ENCODE measurements around the gene GPR152.

Gene GPR152

DNA sequence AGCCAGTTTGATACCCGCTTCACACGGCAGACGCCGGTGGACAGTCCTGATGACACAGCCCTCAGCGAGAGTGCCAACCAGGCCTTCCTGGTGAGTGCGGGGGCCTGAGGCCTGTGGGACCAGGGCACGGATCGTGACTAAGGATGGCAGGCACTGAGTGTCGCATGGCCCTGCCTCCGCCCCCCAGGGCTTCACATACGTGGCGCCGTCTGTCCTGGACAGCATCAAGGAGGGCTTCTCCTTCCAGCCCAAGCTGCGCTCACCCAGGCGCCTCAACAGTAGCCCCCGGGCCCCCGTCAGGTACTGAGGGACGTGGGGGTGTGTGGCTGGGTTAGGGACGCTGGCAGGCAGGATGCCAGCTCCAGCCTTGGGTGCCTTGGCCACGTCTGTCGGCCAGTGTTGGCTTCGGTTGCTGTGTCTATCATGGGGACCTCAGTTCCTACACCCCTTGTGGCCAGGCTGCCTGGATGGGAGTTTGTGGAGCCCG lies 18.1 kb downstream of the GPR152 start:
- Histone ChIP-seq H3K36me3 (ENCODE audit: control insufficient read depth, insufficient read depth, low read length) (no peaks in the 10 kb centered on the region), H2AFZ (no peak overlapping the region), H3K9me3 (ENCODE audit: control insufficient read depth, low read length) (no peaks in the 10 kb centered on the region), H3K4me2 (ENCODE audit: low read length) (no peak overlapping the region), H3K79me2 (peaks cover 5% of the 10 kb centered on the region), H3K27ac (no peak overlapping the region), H3K27me3 (ENCODE audit: control insufficient read depth, insufficient read depth, low read length) (no peaks in the 10 kb centered on the region), H3K4me1 (no peaks in the 10 kb centered on the region), H3K9ac (no peak overlapping the region), H3K4me3 (ENCODE audit: low read depth, low read length) (no peak overlapping the region)
- TF ChIP-seq, protein P1, sequence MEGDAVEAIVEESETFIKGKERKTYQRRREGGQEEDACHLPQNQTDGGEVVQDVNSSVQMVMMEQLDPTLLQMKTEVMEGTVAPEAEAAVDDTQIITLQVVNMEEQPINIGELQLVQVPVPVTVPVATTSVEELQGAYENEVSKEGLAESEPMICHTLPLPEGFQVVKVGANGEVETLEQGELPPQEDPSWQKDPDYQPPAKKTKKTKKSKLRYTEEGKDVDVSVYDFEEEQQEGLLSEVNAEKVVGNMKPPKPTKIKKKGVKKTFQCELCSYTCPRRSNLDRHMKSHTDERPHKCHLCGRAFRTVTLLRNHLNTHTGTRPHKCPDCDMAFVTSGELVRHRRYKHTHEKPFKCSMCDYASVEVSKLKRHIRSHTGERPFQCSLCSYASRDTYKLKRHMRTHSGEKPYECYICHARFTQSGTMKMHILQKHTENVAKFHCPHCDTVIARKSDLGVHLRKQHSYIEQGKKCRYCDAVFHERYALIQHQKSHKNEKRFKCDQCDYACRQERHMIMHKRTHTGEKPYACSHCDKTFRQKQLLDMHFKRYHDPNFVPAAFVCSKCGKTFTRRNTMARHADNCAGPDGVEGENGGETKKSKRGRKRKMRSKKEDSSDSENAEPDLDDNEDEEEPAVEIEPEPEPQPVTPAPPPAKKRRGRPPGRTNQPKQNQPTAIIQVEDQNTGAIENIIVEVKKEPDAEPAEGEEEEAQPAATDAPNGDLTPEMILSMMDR (IDR thresholded peaks at IDR 0.05) = no peak

DNA sequence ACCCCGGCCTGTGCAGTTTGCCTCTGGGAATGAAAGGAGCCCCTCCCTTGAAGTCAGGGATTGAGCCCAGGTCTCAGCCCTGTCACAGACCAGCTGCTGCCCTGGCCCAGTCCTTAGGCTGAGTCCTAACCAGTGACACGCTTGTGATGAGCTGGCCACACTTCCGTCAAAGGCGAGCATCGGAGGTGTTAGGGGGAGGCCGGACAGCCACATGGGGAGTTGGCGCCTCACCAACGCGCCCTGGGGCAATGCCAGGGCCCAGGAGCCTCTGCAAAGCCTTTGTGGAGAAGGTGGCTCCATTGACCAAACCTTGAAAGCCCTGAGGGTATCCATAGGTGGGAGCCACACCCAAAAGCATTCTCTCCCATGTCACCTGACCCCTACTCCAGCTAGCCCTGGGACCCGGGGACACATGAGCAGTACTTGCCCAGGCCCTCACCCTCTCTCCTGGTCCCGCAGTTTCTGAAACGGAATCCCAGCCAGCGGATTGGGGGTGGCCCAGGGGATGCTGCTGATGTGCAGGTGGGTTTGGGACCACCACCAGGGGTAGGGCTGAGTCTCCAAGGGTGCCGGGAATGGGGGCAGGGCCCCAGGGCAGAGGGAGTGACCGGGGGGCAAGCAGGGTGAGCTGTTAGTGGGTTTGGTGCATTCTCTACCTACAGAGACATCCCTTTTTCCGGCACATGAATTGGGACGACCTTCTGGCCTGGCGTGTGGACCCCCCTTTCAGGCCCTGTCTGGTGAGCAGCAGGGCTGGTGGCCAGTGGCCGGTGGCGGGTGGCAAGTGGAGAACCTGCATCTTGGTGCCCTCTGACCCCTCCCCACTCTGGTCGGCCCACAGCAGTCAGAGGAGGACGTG lies 18.8 kb downstream of the GPR152 start:
- Histone ChIP-seq H3K4me2 (ENCODE audit: low read length) (no peak overlapping the region), H3K79me2 (peaks cover 9% of the 10 kb centered on the region), H3K27ac (no peak overlapping the region), H3K27me3 (ENCODE audit: control insufficient read depth, insufficient read depth, low read length) (no peaks in the 10 kb centered on the region), H3K4me1 (no peaks in the 10 kb centered on the region), H3K9ac (no peak overlapping the region), H3K36me3 (ENCODE audit: control insufficient read depth, insufficient read depth, low read length) (no peaks in the 10 kb centered on the region), H3K4me3 (ENCODE audit: low read depth, low read length) (no peak overlapping the region), H2AFZ (no peak overlapping the region), H3K9me3 (ENCODE audit: control insufficient read depth, low read length) (no peaks in the 10 kb centered on the region)
- TF ChIP-seq, protein P1 (IDR thresholded peaks at IDR 0.05) = no peak

DNA sequence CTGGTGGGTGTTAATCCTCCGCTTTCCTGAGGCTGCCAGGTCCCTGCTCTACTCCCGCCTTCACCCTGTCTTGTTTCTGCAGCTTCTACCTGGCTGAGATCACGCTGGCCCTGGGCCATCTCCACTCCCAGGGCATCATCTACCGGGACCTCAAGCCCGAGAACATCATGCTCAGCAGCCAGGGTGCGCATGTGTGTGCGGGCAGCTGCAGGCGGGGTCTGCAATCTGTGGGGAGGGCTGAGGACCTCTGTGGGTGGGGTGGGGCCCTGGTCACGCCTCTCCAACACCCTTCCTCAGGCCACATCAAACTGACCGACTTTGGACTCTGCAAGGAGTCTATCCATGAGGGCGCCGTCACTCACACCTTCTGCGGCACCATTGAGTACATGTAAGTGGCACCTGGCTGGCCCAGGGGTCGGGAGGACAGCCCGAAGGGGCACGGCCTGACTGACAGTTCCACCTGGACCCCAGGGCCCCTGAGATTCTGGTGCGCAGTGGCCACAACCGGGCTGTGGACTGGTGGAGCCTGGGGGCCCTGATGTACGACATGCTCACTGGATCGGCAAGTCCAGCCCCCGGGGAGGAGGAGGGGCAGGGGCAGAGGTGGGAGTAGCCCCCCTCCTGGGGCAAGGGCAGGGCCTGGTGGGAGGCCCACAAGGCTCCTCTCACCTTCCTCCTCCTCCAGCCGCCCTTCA lies 19.7 kb downstream of the GPR152 start:
- Histone ChIP-seq H3K9ac (no peak overlapping the region), H3K79me2 (peaks cover 10% of the 10 kb centered on the region), H3K4me2 (ENCODE audit: low read length) (no peak overlapping the region), H2AFZ (no peak overlapping the region), H3K9me3 (ENCODE audit: control insufficient read depth, low read length) (no peaks in the 10 kb centered on the region), H3K36me3 (ENCODE audit: control insufficient read depth, insufficient read depth, low read length) (no peaks in the 10 kb centered on the region), H3K4me3 (ENCODE audit: low read depth, low read length) (no peak overlapping the region), H3K27ac (no peak overlapping the region), H3K27me3 (ENCODE audit: control insufficient read depth, insufficient read depth, low read length) (no peaks in the 10 kb centered on the region), H3K4me1 (no peaks in the 10 kb centered on the region)
- TF ChIP-seq, protein P1 (IDR thresholded peaks at IDR 0.05) = no peak

DNA sequence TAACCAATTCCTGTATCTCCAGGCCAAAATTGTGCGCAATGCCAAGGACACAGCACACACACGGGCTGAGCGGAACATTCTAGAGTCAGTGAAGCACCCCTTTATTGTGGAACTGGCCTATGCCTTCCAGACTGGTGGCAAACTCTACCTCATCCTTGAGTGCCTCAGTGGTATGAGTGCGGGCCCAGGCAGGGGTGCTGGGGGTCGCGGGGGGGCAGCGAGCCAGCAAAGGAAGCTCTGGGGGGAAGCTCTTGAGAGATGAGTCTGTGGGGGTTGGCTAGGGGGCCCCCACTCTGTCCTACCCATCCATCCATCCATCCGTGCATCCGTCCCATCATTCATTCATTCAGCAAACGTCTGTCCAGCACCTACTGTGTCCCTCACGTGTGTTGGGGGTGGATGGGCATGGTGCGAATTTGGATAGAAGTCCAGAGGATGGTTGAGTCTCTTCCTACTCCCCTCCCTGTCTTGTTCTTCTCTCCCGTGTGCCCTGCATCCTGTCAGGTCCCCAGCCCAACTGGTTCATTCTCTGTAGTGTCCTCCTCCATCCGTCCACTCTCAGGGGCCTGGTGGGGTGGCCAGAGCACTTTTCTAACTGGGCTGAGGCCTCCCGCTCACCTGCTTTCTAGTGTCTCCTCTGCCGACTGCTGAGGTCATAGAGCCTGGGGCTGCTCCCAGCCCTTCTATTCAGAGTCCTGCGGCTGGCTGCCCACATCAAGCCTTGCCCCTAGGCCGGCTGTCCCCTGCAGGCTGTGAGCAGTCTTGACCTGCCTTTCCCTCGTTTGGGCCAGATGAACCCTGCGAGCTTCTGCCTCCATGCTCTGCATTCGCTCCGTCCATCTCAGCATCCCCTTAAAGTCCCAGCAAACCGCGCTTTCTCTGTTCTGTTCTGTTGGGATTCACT lies 20.9 kb downstream of the GPR152 start:
- TF ChIP-seq, protein P1 (IDR thresholded peaks at IDR 0.05) = no peak
- Histone ChIP-seq H3K9me3 (ENCODE audit: control insufficient read depth, low read length) (no peaks in the 10 kb centered on the region), H3K27ac (no peak overlapping the region), H3K4me2 (ENCODE audit: low read length) (no peak overlapping the region), H3K36me3 (ENCODE audit: control insufficient read depth, insufficient read depth, low read length) (no peaks in the 10 kb centered on the region), H3K4me1 (no peaks in the 10 kb centered on the region), H3K27me3 (ENCODE audit: control insufficient read depth, insufficient read depth, low read length) (no peaks in the 10 kb centered on the region), H3K4me3 (ENCODE audit: low read depth, low read length) (no peak overlapping the region), H2AFZ (no peak overlapping the region), H3K9ac (no peak overlapping the region), H3K79me2 (peaks cover 10% of the 10 kb centered on the region)
